HG02943 (cell line): ENCODE measurements around the gene RCC1.
"Not testable (repeated sequence)": the region's sequence is repeated elsewhere in the genome, so short reads cannot be mapped to it uniquely, and the experiment has no call there.

Experiments
- ATAC-seq: cut with Tn5 transposase; IDR thresholded peaks from one replicate; pipeline ENCODE4 v1.9.1; 2021; ENCODE audit warnings: mild to moderate bottlenecking, low read depth, moderate library complexity; ENCODE audit not compliant: unreplicated experiment

The RCC1 gene

DNA sequence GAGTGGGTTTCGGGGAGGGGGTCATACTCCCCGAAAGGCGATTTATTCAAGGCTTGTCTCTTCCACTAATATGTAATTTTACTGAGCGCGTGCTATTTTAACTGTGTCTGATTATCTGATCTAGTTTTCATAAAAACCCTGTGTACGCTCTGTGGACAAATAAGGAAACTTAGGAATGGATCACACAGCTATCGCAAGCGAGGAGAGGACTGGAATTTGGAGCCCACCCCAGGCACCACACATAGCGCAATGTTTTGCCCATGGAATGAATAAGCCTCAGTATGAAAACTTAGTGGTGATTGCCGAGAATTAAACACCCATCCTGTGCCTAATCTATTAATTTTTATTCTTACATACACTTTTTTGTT is 76.4 kb downstream of the RCC1 start:
- ATAC-seq: peak; percentile 17

- ATAC-seq: not testable (repeated sequence)
Observed at GRCh38 chr1:28586585-28587391, 80.9 kb downstream of the RCC1 start.
